A673 (cell line): Measurements from ENCODE around the gene SLC26A4. TPM values are rescaled to one million over a fixed set of nuclear protein-coding genes. Genes with fewer than 3 reads are reported as not detected.

Experiments used
- BruUV-seq: library from RNA; stranded (reverse); fragments of 400-500 nt; replicated peaks from 2 replicates; lab custom pipeline; 2021; lab: Mats Ljungman, UMichigan
- CTCF ChIA-PET: fragments of 300-600 bp; sonication (Branson Sonifier 250); formaldehyde crosslinking; loops from one replicate; lab custom pipeline; 2022; ENCODE audit warnings: antibody characterized with exemption; lab: Charles Lee
- POLR2A ChIA-PET: fragments of 300-600 bp; sonication (Branson Sonifier 250); formaldehyde crosslinking; loops from one replicate; lab custom pipeline; 2022; ENCODE audit warnings: antibody characterized with exemption; ENCODE audit not compliant: low non-redundant PET; lab: Charles Lee
- DNase-seq: peaks from one replicate; pipeline ENCODE4 v3.0.0-alpha.2; 2015; ENCODE audit warnings: low spot score
- H3K27ac ChIP-seq: fragments of 200-600 bp; sonication (generic); 2 replicates; pipeline ENCODE4 v1.5.1; 2016; ENCODE audit warnings: mixed run types, low read depth, mild to moderate bottlenecking, mixed read lengths, antibody characterized with exemption, low read length; ENCODE audit not compliant: poor library complexity, severe bottlenecking
- H3K27me3 ChIP-seq: fragments of 200-600 bp; sonication (generic); replicated peaks from 2 replicates; pipeline ENCODE4 v1.6.1; 2017; ENCODE audit warnings: mixed run types, low read depth, mild to moderate bottlenecking, mixed read lengths, antibody characterized with exemption, low read length; ENCODE audit not compliant: insufficient read depth, poor library complexity
- H3K36me3 ChIP-seq: fragments of 200-600 bp; sonication (generic); 2 replicates; pipeline ENCODE4 v1.6.1; 2016; ENCODE audit warnings: mixed run types, mild to moderate bottlenecking, mixed read lengths, antibody characterized with exemption, low read length; ENCODE audit not compliant: insufficient read depth, poor library complexity, severe bottlenecking
- H3K4me1 ChIP-seq: fragments of 200-600 bp; sonication (generic); 2 replicates; pipeline ENCODE4 v1.6.1; 2017; ENCODE audit warnings: mixed run types, mild to moderate bottlenecking, mixed read lengths, antibody characterized with exemption, low read length; ENCODE audit not compliant: insufficient read depth, poor library complexity, severe bottlenecking
- H3K4me3 ChIP-seq: fragments of 200-600 bp; sonication (generic); 2 replicates; pipeline ENCODE4 v1.5.1; 2016; ENCODE audit warnings: low read depth, mixed run types, mild to moderate bottlenecking, mixed read lengths, low read length; ENCODE audit not compliant: poor library complexity, severe bottlenecking
- H3K9me3 ChIP-seq: fragments of 200-600 bp; sonication (generic); 2 replicates; pipeline ENCODE4 v1.6.1; 2016; ENCODE audit warnings: mixed run types, low read depth, mild to moderate bottlenecking, mixed read lengths, antibody characterized with exemption, low read length; ENCODE audit not compliant: poor library complexity, severe bottlenecking
- EZH2 ChIP-seq: fragments of 200-600 bp; sonication (generic); IDR thresholded peaks from 2 replicates; pipeline ENCODE4 v1.6.1; 2017; ENCODE audit warnings: borderline replicate concordance, low read depth, mild to moderate bottlenecking, mixed read lengths, antibody characterized with exemption, low read length; ENCODE audit not compliant: poor library complexity, severe bottlenecking
- intact Hi-C: fragments of 100-400 bp; cut with micrococcal nuclease; formaldehyde crosslinking; loops from one replicate; pipeline ENCODE4 v1.10.0; 2022; ENCODE audit not compliant: unreplicated experiment
- total RNA-seq: library from RNA; stranded (reverse); gene quantifications from 2 replicates; pipeline ENCODE4 v1.2.3, GENCODE V29; 2021
- TF ChIP-seq, protein P1 (sequence below): fragments of 300-800, 200-600 bp; sonication (generic); conservative IDR thresholded peaks from 2 replicates; pipeline ENCODE4 v1.5.1; 2017; ENCODE audit warnings: low read depth, mild to moderate bottlenecking, antibody characterized with exemption, low read length, moderate library complexity, mixed read lengths

The SLC26A4 gene
- total RNA-seq, 1 experiment from 2014 or later = not detected

DNA sequence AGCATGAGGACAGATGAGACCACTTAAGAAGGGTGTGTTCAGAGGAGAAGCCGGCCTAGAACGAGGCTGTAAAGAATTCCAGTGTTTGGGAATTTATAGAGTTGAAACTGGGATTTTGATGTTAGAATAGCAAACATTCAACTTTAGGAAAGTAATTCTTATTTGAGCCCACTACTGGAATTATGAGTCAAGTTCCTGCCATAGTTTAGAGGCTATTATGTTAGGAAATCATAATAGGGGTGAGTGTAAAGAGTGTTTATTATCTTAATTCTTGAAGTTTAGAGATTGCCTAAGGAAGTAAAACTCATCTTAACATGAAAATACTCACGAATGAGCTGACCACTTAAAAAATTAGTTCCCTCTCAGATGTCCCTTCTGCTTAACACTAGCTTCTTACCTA lies 85.4 kb downstream of the SLC26A4 start:
- Histone ChIP-seq H3K27me3 (no peaks in the 10 kb centered on the region), H3K27ac (no peak overlapping the region), H3K4me3 (peak overlapping the region; percentile 80), H3K36me3 (peaks cover 25% of the 10 kb centered on the region), H3K9me3 (no peaks in the 10 kb centered on the region), H3K4me1 (peaks cover 23% of the 10 kb centered on the region)
- ChIA-PET CTCF (no interaction called here), POLR2A (no interaction called here)
- intact Hi-C loops = loop anchor here (2.0 to 10.0 kb wide), 2 partner anchors 15 to 399 kb away; no protein-coding TSS in a partner anchor
- BruUV-seq = no TSS peak
- TF ChIP-seq, protein P1, sequence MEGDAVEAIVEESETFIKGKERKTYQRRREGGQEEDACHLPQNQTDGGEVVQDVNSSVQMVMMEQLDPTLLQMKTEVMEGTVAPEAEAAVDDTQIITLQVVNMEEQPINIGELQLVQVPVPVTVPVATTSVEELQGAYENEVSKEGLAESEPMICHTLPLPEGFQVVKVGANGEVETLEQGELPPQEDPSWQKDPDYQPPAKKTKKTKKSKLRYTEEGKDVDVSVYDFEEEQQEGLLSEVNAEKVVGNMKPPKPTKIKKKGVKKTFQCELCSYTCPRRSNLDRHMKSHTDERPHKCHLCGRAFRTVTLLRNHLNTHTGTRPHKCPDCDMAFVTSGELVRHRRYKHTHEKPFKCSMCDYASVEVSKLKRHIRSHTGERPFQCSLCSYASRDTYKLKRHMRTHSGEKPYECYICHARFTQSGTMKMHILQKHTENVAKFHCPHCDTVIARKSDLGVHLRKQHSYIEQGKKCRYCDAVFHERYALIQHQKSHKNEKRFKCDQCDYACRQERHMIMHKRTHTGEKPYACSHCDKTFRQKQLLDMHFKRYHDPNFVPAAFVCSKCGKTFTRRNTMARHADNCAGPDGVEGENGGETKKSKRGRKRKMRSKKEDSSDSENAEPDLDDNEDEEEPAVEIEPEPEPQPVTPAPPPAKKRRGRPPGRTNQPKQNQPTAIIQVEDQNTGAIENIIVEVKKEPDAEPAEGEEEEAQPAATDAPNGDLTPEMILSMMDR = no peak
- TF ChIP-seq EZH2 = no peak
- no peak for DNase-seq

DNA sequence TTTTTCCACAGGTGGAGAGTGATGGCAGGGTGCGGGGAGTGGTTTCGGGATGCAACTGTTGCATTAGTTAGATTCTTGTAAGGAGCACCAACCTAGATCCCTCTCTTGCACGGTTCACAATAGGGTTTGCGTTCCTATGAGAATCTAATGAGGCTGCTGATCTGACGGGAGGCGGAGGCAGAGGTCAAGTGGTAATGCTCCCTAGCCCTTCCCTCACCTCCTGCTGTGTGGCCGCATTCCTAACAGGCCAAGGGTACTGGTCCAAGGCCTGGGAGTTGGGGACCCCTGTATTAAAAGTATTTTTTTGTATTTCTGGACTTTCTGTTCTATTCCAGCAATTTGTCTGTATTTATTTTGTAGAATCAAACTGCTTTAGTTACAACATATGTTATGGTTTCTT lies 90.5 kb downstream of the SLC26A4 start:
- TF ChIP-seq, protein P1 = no peak
- no peak for TF ChIP-seq EZH2
- H3K27ac ChIP-seq = no peak overlapping the region
- H3K4me1 ChIP-seq = peaks cover 7% of the 10 kb centered on the region
- no TSS peak for BruUV-seq
- no peak for DNase-seq
- no peaks in the 10 kb centered on the region for H3K9me3 ChIP-seq
- intact Hi-C loops = no loop called here
- ChIA-PET POLR2A (no interaction called here), CTCF (no interaction called here)
- H3K36me3 ChIP-seq = peaks cover 72% of the 10 kb centered on the region
- H3K4me3 ChIP-seq = no peak overlapping the region
- H3K27me3 ChIP-seq = no peaks in the 10 kb centered on the region

DNA sequence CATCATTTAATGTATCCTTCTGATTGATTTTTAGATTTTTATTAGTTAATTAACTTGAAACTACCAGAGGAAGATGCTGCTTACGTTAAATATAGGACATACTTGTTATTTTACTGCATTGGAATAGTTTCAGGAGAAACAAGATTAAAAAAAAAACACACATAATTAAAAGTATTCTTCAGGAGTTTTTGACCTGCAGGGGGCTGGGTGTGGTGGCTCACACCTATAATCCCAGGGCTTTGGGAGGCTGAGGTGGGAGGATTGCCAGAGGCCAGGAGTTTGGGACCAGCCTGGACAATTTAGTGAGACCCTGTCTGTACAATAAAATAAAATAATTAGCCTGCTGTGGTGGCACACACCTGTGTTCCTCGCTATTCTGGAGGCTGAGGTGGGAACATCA lies 94.0 kb downstream of the SLC26A4 start:
- no peaks in the 10 kb centered on the region for H3K4me1 ChIP-seq
- ChIA-PET POLR2A (no interaction called here), CTCF (interaction anchor here (0.6 kb wide), 1 partner anchor 120 kb away, joined by 3 read pairs; no protein-coding TSS in a partner anchor)
- TF ChIP-seq, protein P1 = no peak
- no peak for TF ChIP-seq EZH2
- intact Hi-C loops = no loop called here
- H3K4me3 ChIP-seq = no peak overlapping the region
- peaks cover 89% of the 10 kb centered on the region for H3K36me3 ChIP-seq
- no TSS peak for BruUV-seq
- no peaks in the 10 kb centered on the region for H3K27me3 ChIP-seq
- DNase-seq = no peak
- H3K9me3 ChIP-seq = no peaks in the 10 kb centered on the region
- no peak overlapping the region for H3K27ac ChIP-seq
